Astrocyte (in vitro differentiated cells and primary cell): ENCODE results near the gene MYL10.

Experiments used
- CTCF ChIP-seq: IDR thresholded peaks from 2 replicates; pipeline ENCODE4 v1.5.1; 2011; ENCODE audit warnings: low read depth, mild to moderate bottlenecking, inconsistent platforms, low read length, moderate library complexity; ENCODE audit not compliant: insufficient read depth
- EZH2 ChIP-seq: IDR thresholded peaks from 2 replicates; pipeline ENCODE4 v1.6.1; 2012; ENCODE audit warnings: mild to moderate bottlenecking, low read length, inconsistent platforms; ENCODE audit not compliant: insufficient read depth

GRCh38 chr7:101677797-101678479, 48.8 kb upstream of the MYL10 start:
- no peak for TF ChIP-seq CTCF
- TF ChIP-seq EZH2, result no peak
